ENCODE results near the gene CLDN9.
"Not testable (repeated sequence)": the region's sequence is repeated elsewhere in the genome, so short reads cannot be mapped to it uniquely, and the experiment has no call there.

CLDN9 gene

DNA sequence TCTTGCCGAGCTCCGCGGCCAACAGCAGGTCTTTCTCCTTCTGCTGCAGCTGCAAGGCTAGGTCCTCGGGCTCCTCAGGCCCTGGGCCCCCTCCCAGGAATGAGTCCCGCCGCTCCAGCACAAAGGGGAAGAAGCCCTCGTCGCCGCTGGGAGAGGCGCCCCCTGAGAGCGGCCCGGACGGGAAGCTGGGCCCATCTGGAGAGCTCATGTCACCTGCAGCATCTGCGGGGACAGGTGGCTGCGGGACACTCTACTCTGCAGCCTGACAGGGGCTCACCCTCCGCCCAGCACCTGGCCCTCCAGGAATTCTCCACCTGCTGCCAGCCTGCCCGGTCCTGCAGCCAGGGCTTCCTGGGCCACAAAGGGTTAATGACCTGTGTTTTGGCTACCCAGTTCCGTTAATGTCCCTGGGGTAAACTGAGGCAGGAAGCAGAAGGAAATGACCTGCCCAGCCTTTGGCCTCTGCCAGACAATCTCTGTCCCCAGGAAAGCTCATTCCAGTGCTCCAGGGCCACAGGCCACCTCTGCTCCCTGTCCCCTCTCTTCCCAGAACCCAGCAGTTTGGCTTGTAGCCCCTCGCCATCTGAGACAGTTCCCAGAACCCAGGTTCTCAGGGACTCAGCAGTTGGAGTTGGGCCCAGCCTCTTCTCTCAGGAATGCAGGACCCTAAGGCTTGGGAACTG is 22.7 kb downstream of the CLDN9 start:
- FAIRE-seq = no peak

DNA sequence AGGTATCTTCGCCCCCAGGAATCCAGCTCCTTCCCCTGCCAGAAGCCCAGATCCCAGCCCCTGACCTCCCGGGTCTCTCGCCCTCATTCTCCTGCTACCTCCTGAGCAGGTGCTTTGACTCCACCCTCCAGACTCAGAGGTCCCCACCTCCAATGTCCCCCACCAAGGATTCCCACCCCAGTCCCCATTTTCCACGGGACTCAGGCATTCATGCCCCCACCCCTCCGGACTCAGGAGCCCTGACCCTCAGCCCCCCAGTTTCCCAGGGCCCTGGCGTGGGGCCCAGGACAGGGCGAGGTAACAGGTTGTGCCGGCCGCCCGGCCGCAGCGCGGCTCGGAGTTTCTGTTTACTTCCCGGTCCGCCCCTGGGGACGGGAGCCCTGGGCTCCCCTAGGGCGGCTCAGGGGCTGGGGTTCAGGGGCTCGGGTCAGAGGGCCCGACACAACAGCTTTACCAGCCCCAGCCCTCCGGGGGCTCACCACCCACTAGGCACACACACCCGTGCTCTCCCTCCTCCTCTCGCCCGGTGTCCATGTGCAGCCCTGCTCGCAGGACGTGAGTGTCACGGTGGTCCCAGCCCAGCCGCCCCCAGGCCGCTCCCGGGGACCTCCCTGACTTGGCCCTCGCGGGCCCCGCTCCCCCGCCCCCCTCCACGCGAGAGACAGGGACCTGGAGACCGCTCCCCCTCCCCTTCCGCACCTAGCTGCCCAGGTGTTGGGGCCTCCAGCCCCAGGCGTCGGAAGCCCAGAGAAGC is 23.4 kb downstream of the CLDN9 start:
- no peak for FAIRE-seq

DNA sequence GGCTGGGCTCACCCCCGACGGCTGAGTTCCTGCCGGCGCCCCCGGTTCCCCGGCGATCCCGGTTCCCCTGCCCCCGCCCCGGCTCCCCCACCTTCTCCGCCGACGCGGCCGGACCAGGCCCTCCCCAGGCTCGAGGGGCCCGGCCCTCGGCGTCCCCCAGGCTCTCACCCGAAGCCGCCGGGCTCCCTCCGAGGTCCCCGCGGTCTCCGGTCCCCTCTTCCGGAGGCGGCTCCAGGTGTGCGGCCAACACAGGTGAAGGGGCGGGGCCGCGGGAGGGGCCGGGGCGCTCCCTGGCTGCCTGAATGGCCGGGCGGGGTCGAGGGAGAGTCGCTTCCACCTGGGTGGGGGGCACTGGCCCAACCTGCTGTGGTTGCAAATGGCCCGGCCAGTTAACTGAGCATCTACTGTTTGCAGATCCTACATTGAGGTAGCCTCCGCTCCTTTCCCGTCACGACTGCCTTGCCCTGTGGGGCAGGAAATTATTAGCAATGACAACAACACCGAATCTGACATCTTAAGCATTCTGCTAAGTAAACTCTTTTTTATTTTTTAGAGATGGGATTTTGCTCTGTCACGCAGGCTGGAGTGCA is 24.1 kb downstream of the CLDN9 start, which contains the start of gene BICDL2:
Gene BICDL2 (minus strand): TSS at position 219 of the 590 bp plus-strand sequence. CDS start 1,448 bp downstream, outside the sequence.
- FAIRE-seq = no peak

DNA sequence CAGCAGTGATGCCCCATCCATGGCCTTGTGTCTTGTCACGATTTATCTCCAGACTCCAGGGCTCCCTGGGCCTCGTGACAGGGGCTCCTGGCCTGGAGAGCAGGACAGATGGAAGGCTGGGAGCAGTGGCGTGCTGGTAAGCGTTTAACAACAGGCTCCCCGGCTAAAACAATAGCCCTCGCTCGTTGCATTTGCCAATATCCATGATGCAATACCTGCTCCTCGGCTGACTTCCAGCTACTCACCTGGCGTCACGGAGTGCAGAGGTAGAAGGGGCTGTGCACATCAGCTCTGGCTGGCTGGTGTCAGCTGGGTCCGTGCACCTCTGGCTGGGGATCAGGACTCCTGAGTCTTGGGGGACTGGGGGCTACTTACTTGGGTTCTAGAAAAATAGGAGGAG is 25.5 kb downstream of the CLDN9 start:
- FAIRE-seq = no peak

DNA sequence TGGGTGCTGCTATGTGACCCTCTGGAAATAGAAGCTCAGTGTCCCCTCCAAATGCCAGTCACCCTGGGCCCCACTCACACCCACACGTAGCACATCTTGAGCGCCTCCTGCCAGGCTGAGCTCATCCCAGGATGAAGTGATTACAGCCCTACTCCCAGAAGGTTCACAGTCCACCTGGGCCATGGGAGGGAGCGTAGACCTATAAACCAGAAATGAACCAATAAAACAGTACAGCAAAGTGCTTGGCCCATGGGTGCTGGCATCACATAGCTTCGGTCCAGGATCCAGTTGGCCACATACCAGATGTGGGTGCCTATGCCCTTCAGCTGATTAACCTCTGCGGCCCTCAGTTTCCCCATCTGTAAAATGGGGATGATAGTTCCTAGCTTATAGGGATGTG is 26.2 kb downstream of the CLDN9 start:
- FAIRE-seq = no peak

DNA sequence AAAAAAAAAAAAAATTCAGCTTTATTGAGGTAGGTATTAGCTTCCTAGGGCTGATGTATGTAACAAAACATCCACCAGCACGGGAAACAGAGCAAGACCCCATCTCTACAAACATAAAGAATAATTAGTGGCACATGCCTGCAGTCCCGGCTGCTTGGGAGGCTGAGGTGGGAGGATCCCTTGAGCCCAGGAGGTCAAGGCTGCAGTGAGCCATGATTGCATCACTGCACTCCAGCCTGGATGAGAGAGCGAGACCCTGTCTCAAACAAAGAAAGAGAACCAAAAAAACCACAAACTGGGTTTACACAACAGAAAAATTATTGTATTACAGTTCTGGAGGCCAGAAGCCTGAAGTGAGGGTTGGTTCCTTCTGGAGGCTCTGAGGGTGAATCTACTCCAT is 29.7 kb downstream of the CLDN9 start:
- no peak for FAIRE-seq

DNA sequence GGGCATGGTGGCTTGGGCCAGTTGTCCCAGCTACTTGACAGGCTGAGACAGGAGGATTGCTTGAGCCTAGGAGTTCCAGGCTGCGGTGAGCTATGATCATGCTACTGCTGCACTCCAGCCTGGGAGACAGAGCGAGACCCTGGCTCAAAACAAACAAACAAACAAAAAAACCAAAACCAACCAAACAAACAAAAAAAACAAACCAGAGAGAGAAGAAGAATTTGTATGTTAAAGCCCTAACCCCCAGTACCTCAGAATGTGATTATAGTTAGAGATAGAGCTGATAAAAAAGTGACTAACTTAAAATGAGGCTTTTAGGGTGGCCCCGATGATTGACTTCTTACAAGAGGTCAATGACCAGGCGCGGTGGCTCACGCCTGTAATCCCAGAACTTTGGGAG is 32.0 kb downstream of the CLDN9 start:
- no peak for FAIRE-seq

DNA sequence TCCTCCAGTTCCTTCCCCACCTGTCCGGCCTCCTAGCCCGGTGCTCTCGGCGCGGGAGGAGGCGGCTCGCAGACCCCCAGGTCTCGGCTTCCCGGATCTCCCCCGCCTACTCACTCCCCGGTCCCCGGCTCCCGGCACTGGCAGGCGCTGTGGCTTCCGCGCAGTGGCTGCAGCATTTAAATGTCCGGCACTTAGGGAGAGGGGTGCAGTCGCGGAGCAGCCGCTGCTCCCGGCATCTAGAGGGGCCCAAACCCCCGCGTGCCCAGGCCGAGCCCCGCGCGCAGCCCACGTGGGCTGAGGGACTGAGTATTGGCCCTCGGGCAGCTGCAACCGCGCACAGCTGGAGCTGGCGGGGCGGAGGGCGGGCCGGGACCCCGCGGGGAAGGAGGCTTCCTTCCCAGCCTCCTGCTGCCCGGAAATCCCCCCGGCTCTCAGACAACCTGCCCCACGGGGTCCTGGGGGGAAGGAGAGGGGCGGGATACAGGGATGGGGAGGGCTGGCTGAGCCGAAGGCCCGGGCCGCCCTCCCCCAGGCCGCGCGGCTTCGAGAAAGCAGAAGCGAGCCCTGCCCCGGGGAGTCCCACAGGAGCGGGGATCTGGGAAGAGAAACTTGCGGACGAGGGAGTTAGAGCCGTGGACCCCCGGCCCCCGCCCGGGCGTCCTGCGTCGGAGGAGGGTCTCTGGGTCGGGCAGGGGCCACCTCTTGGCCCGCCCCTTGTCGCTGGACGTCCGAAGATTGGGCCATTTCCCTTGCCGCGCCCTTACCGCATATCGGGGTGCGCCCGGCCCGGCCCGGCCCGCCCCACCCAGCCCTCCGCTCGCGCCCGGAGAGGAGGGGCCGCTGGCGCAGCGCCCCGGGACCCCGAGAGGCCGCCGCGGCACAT is 33.3 kb downstream of the CLDN9 start, which contains the start of gene MMP25:
Gene MMP25 (plus strand): TSS at position 804 of the 883 bp plus-strand sequence. CDS start 357 bp downstream, outside the sequence.
- no peak for FAIRE-seq

DNA sequence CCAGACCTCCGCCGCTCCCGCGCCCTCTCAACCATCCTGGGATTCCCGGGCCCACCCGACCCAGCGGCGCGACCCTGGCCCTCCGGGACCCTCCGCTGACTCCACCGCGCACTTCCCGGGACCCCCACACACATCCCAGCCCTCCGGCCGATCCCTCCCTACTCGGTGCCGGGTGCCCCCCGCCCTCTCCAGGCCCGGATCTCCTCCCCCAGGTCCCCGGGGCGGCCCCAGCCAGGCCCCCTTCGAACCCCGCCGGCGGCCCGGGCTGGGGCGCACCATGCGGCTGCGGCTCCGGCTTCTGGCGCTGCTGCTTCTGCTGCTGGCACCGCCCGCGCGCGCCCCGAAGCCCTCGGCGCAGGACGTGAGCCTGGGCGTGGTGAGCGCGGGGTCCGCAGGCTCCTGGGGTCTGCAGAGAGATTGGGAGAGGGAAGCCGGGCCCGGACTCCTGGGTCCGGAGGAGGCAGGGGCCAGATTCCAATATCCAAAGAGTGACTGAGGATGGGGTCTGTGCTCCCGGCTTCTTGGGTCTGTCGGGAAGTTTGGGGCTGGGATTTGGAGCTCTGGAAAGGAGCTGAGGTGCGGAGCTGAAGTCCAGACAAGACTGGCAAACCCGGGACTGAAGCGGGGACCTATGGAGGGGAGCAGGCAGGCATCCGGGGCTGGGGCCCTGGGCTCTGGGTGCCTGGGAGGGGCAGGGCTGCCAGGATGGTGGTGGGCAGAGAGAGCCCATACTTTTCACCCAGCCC is 34.1 kb downstream of the CLDN9 start:
- FAIRE-seq = no peak

DNA sequence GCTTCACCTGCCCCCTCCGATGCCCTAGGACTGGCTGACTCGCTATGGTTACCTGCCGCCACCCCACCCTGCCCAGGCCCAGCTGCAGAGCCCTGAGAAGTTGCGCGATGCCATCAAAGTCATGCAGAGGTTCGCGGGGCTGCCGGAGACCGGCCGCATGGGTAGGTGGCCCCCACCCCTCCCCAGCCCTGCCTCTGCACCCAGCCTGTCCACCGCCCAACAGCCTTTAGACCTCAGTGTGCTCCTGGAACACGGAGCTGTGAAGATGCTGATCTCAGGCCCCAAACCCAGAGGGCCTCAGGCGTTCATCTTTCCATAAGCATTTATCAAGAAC is 34.6 kb downstream of the CLDN9 start:
- FAIRE-seq = no peak

DNA sequence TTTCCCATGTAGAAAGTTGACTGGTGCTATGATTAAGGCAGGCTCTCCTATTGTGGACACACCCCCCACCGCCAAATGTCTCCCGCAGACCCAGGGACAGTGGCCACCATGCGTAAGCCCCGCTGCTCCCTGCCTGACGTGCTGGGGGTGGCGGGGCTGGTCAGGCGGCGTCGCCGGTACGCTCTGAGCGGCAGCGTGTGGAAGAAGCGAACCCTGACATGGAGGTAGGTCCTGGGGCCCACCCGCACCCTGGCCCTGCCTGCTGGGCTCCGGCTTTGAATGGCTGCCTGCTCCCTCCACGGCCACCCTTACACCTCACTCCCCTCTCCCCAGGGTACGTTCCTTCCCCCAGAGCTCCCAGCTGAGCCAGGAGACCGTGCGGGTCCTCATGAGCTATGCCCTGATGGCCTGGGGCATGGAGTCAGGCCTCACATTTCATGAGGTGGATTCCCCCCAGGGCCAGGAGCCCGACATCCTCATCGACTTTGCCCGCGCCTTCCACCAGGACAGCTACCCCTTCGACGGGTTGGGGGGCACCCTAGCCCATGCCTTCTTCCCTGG is 37.3 kb downstream of the CLDN9 start:
- no peak for FAIRE-seq

DNA sequence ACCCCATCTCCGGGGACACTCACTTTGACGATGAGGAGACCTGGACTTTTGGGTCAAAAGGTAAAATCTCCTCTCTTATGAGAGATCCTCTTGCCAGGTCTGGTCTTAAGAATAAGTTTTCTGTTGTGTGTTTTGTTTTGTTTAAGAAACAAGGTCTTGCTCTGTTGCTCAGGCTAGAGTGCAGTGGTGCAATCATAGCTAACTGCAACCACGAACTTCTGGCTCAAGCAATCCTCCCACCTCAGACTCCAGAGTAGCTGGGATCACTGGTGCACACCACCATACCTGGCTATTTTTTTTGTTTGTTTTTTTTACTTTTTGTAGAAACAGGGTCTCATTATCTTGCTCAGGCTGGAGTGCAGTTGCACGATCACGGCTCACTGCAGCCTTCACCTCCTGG is 37.8 kb downstream of the CLDN9 start:
- FAIRE-seq = no peak

DNA sequence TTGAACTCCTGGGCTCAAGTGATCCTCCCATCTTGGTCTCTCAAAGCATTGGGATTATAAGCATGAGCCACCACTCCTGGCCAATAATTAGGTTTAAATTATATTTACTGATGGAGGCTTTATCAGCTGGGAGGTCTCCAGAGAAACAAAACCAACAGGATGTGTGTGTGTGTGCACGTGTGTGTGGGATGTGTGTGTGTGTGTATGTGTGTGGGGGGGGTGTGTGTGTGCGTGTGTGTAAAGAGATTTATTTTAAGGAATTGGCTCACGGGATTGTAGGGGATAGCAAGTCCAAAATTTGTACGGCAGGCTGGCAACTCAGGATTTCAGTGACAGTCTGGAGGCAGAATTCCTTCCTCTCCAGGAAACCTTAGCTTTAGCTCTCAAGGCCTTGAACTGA is 38.3 kb downstream of the CLDN9 start:
- FAIRE-seq = no peak

DNA sequence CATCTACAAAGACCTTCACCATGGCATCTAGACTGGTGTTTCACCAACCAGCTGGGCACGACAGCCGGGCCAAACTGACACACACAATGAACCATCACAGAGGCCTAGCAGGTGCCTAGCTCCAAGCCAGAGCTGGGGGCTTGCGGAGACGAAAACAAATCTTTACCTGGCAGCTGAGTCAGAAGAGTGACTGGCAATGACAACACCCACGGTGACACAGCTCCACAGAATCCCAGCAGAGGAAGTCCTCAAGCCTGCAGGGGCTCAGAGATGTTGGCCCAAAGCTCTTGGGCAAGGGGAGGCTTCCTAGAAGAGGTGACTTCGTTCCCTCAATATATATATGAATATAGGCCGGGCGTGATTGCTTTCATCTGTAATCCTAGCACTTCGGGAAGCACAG is 38.8 kb downstream of the CLDN9 start:
- no peak for FAIRE-seq

DNA sequence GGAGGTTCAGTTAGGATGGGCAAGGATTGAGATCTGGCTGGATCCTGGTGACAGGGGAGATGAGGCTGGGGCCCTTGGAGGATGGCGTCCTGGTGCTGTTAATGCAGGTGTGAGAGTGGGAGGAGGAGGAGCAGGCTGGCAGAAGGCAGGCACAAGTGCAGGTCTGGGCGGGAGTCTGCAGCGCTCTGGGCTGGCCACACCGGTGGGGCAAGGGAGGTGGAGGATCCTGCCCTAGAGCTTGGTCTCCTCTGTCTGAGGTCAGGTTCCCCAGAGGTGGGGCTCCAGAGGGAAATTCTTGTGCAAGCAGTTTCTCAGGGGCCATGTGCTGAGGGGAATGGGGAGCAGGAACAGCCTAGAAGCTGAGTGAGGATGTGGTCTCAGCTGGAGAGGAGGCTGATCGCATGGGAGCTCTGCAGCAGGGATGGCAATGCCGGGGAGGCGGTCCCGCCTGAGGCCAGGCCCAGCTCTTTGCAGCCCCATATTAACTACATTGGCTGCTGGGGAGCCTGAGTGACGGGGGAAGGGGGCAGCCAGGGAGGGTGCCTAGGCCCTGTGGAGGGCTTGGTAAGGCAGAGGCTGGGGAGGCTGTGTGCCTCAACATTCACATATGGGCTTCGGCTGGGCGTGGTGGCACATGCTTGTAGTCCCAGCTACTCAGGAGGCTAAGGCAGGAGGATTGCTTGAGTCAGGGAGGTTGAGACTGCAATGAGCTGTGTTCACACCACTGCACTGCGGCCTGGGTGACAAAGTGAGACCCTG is 40.0 kb downstream of the CLDN9 start:
- not testable (repeated sequence) for FAIRE-seq

DNA sequence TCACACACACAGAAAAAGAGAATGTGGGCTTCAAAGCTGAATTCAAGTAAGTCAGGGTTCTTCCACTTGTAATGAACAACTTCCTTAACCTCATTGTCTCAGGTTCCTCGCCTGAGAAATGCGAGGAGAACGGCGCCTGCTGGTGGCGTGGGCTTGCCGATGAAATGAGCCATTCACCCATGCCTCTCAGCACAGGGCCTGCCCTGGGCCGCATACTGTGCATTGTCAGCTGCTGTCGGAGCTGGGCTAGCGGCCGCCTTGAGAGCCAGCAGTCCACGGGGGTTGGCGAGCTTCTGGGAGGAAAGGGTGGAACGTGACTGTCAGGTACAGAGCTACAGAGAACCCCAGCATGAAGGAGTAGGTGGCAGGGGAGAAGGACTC is 40.6 kb downstream of the CLDN9 start:
- FAIRE-seq = not testable (repeated sequence)

DNA sequence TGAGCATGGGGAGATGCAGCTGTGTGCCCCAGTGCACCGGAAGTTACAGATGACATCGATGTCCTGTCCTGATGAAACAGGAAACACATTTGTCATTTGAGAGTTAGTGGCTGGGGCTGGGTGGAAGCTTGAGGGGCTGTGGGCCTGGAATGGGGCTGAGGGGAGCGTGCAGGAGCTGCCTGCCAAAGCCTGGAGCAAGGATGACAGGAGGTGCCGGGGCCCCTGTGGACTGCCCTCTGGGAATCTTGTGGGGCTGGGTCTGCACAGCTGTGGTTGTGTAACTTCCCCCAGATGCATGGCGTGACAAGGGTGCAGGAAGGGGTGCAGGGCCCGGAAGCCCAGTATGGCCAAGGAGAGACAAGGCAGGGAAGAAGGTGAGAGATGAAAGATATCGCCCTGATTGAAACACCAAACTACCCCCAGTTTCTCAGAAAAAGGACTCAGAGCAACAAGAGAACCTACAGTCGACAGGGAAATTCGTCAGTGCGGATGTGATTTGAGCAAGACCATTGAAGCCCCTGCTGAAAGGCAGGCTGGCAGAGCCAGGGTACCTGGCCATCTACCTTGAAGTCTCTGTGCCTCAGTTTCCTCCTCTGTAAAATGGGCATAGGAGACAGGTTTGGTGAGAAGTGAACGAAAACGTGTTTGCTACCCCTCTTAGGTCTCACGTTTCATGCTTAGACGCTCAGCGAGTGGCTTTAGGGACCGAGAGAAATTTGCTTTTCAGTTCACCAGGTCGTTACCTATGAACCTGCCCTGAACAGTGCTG is 42.4 kb downstream of the CLDN9 start:
- FAIRE-seq = no peak

DNA sequence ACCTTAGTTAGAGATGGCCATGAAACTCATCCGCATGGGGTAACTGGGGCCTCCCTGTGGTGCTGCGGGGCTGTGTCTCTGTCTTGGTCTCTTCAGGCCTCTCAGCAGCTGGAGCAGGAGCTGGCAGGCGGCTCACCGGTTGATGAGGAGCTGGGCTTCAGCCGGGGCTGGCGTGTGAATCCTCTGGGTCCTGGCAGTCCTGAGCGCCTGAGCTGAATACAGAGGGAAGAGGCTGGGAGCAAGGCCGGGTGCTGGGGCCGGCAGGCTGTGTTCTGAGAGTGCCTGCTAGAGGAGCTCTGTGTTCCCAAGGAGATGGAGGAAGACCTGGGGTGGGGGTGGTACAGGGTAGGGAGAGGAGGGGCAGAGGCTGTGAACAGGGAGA is 43.0 kb downstream of the CLDN9 start:
- FAIRE-seq = not testable (repeated sequence)

DNA sequence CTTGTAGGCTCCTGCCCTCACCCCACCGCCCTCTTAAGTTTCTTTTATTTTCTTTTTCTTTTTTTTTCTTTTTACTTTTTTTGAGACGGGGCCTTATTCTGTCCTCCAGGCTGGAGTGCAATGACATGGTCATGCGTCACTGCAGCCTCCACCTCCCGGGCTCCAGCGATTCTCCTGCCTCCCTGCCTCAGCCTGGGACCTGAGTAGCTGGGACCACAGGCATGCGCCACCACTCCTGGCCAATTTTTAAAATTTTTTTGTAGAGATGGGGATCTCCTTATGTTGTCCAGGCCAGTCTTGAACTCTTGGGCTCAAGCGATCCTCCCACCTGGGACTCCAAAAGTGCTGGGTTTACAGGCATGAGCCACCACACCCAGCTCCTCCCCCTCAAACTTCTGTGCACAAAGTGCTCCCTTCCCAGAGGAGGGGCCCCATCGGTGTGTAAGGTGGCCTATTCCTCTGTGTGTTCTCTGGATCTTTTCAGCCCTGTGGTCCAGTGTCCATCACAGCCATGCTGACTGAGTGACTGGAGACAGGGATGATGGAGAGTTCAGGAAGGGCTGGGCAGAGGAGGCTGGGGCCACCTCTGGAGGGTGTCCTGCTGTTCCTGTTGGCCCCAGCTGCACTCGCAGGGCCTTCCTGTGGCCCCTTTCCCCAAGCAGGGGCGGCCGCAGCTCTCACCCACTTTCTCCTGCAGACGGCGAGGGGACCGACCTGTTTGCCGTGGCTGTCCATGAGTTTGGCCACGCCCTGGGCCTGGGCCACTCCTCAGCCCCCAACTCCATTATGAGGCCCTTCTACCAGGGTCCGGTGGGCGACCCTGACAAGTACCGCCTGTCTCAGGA is 43.8 kb downstream of the CLDN9 start:
- FAIRE-seq = no peak
